Limb (tissue), 2 donors: ENCODE results near the gene ZBTB43.
"Not testable (repeated sequence)": the region's sequence is repeated elsewhere in the genome, so short reads cannot be mapped to it uniquely, and the experiment has no call there.

Source experiments
- DNase-seq, 2 donors: peaks; one replicate each; pipeline ENCODE4 v3.0.0-alpha.2; 2016; ENCODE audit errors: extremely low spot score in 2 of 2

The ZBTB43 gene

GRCh38 chr9:126804696-126805553 lies at the start of gene ZBTB43:
Gene ZBTB43 (plus strand): TSS chr9:126805040. CDS start chr9:126832510, 27,470 bp downstream.
- peak; percentile 98 to 99 for DNase-seq

- no peak for DNase-seq
Measured at GRCh38 chr9:126755317-126755875, 49.4 kb upstream of the ZBTB43 start.

- no peak for DNase-seq
Measured at GRCh38 chr9:126756238-126756637, 48.6 kb upstream of the ZBTB43 start.

GRCh38 chr9:126756876-126757415 lies 47.9 kb upstream of the ZBTB43 start:
- DNase-seq = no peak

- no peak for DNase-seq
Measured at GRCh38 chr9:126758916-126759585, 45.8 kb upstream of the ZBTB43 start.

- DNase-seq = peak in 1 of 2 donors; percentile 13
Measured at GRCh38 chr9:126761274-126761673, 43.6 kb upstream of the ZBTB43 start.

GRCh38 chr9:126763130-126763764 lies 41.6 kb upstream of the ZBTB43 start:
- no peak for DNase-seq

- DNase-seq = no peak
Measured at GRCh38 chr9:126773004-126773607, 31.7 kb upstream of the ZBTB43 start.

GRCh38 chr9:126775926-126776325 lies 28.9 kb upstream of the ZBTB43 start:
- DNase-seq = no peak

GRCh38 chr9:126777733-126778132 lies 27.1 kb upstream of the ZBTB43 start:
- DNase-seq = no peak

- no peak for DNase-seq
Measured at GRCh38 chr9:126778141-126778540, 26.7 kb upstream of the ZBTB43 start.

- DNase-seq = not testable (repeated sequence)
Measured at GRCh38 chr9:126778696-126779095, 26.1 kb upstream of the ZBTB43 start.

- DNase-seq = peak; percentile 65 to 92
Measured at GRCh38 chr9:126781186-126782052, 23.4 kb upstream of the ZBTB43 start.

- DNase-seq = no peak
Measured at GRCh38 chr9:126782053-126782388, 22.8 kb upstream of the ZBTB43 start.

GRCh38 chr9:126783949-126784348 lies 20.9 kb upstream of the ZBTB43 start:
- DNase-seq = no peak

- DNase-seq = no peak
Measured at GRCh38 chr9:126784401-126784800, 20.4 kb upstream of the ZBTB43 start.

GRCh38 chr9:126784841-126785240 lies 20.0 kb upstream of the ZBTB43 start:
- DNase-seq = not testable (repeated sequence)

- DNase-seq = no peak
Measured at GRCh38 chr9:126788046-126788445, 16.8 kb upstream of the ZBTB43 start.

GRCh38 chr9:126788634-126789349 lies 16.0 kb upstream of the ZBTB43 start:
- DNase-seq = no peak

- DNase-seq = no peak
Measured at GRCh38 chr9:126790561-126790960, 14.3 kb upstream of the ZBTB43 start.
